GDM1 (cell line): ENCODE results near the gene C1R.
A peak's percentile ranks its signal among the peaks of the same experiment; 100 is the strongest.
"Not testable (repeated sequence)": the region's sequence is repeated elsewhere in the genome, so short reads cannot be mapped to it uniquely, and the experiment has no call there.

ENCODE experiments used
- DNase-seq: peaks from one replicate; lab custom pipeline; 2025; lab: John Stamatoyannopoulos, UW

The C1R gene

GRCh38 chr12:7120166-7120565, 27.9 kb upstream of the C1R start:
- no peak for DNase-seq

- DNase-seq, result no peak
Measured at GRCh38 chr12:7118881-7119280, 26.6 kb upstream of the C1R start.

GRCh38 chr12:7117670-7118069, 25.4 kb upstream of the C1R start:
- no peak for DNase-seq

- DNase-seq, result no peak
Measured at GRCh38 chr12:7116916-7117315, 24.7 kb upstream of the C1R start.

GRCh38 chr12:7116196-7116595, 24.0 kb upstream of the C1R start:
- DNase-seq, result no peak

GRCh38 chr12:7114851-7115250, 22.6 kb upstream of the C1R start:
- no peak for DNase-seq

GRCh38 chr12:7114008-7114407, 21.8 kb upstream of the C1R start:
- DNase-seq, result no peak

- DNase-seq, result no peak
Measured at GRCh38 chr12:7113389-7113871, 21.2 kb upstream of the C1R start.

- no peak for DNase-seq
Measured at GRCh38 chr12:7112041-7112440, 19.8 kb upstream of the C1R start.

- no peak for DNase-seq
Measured at GRCh38 chr12:7110661-7111060, 18.4 kb upstream of the C1R start.

- no peak for DNase-seq
Measured at GRCh38 chr12:7109572-7109920, 17.3 kb upstream of the C1R start.

GRCh38 chr12:7108796-7109571, 16.7 kb upstream of the C1R start, which contains the start of gene C1RL:
C1RL (minus strand) TSS chr12:7109214; CDS start chr12:7109180, 34 bp downstream.
- DNase-seq, result peak; percentile 72

GRCh38 chr12:7108003-7108795, 16.0 kb upstream of the C1R start:
- DNase-seq, result peak; percentile 81

GRCh38 chr12:7107636-7108002, 15.4 kb upstream of the C1R start:
- no peak for DNase-seq

GRCh38 chr12:7107181-7107580, 14.9 kb upstream of the C1R start:
- not testable (repeated sequence) for DNase-seq

GRCh38 chr12:7106082-7106481, 13.8 kb upstream of the C1R start:
- DNase-seq, result no peak

GRCh38 chr12:7103837-7104584, 11.8 kb upstream of the C1R start:
- no peak for DNase-seq

GRCh38 chr12:7102582-7102981, 10.3 kb upstream of the C1R start:
- DNase-seq, result no peak

- DNase-seq, result no peak
Measured at GRCh38 chr12:7101694-7102131, 9.5 kb upstream of the C1R start.

- DNase-seq, result no peak
Measured at GRCh38 chr12:7101047-7101693, 8.9 kb upstream of the C1R start.

GRCh38 chr12:7100239-7100638, 8.0 kb upstream of the C1R start:
- no peak for DNase-seq
